ENCODE data around the gene TRIOBP.

- TF ChIP-seq CTCF (conservative IDR thresholded peaks at IDR 0.05 in 1 of 2, IDR thresholded peaks at IDR 0.05 in 1 of 2; ENCODE audit: low read depth in 1 of 2, low read length in 2 of 2) (no peak), EZH2 (IDR thresholded peaks at IDR 0.05; ENCODE audit: low read length, missing control alignments) (no peak)
Measured at GRCh38 chr22:37672920-37673455, 23.9 kb upstream of the TRIOBP start.
